Lower leg skin (tissue), 4 donors: Measurements from ENCODE around the gene DCTD. TPM values are rescaled to one million over a fixed set of nuclear protein-coding genes. Genes with fewer than 3 reads are reported as not detected.

Source experiments
- DNase-seq, 2 donors: peaks; one replicate each; pipeline ENCODE4 v3.0.0-alpha.2; 2019; ENCODE audit warnings: low spot score in 2 of 2
- H3K4me3 ChIP-seq: fragments of 200-600 bp; sonication (generic); 2 replicates; pipeline ENCODE4 v1.5.1; 2017; ENCODE audit warnings: mild to moderate bottlenecking, low read depth; ENCODE audit not compliant: poor library complexity, severe bottlenecking
- CTCF ChIP-seq, 3 donors: fragments of 450-650 bp; IDR thresholded peaks; one replicate each; pipeline ENCODE4 v1.5.1; 2016; ENCODE audit warnings: antibody characterized with exemption in 3 of 3, mild to moderate bottlenecking in 3 of 3, moderate library complexity in 2 of 3
- POLR2A ChIP-seq, 2 donors: fragments of 450-650 bp; IDR thresholded peaks; one replicate each; pipeline ENCODE4 v1.6.1; 2016 to 2017; ENCODE audit warnings: antibody characterized with exemption in 2 of 2, mild to moderate bottlenecking in 1 of 2, moderate library complexity in 1 of 2
- WGBS, 2 donors: methylation state at CpG; one replicate each; pipeline ENCODE4 v1.1.5; 2018; 5-methylcytosine and 5-hydroxymethylcytosine counted together
- intact Hi-C: fragments of 100-400 bp; cut with DNase I; formaldehyde crosslinking; loops from one replicate; pipeline ENCODE4 v1.15.0; 2023; ENCODE audit warnings: low total_unique reads
- total RNA-seq, 4 donors: library from RNA; depleted of rRNA; stranded (reverse); fragments of >200 nt; gene quantifications; one replicate each; pipeline ENCODE4 v1.1.0, GENCODE V29; 2016

DCTD gene
- total RNA-seq, 4 donors from 2014 or later, result 27.7 to 52.4 (median 35.4) TPM

- intact Hi-C loops, result loop anchor here (5.0 kb wide), 1 partner anchor 323 kb away; no protein-coding TSS in a partner anchor
- 86% methylated on average over 9 of the region's 9 CpGs for WGBS, 2 donors
- TF ChIP-seq CTCF (IDR thresholded peaks at IDR 0.05) (no peak), POLR2A (IDR thresholded peaks at IDR 0.05) (no peak)
- H3K4me3 ChIP-seq, result no peak overlapping the region
- no peak for DNase-seq
Measured at GRCh38 chr4:182939680-182940079, 22.5 kb upstream of the DCTD start.

- no peak overlapping the region for H3K4me3 ChIP-seq
- 18 to 24% methylated on average over 14 of the region's 14 CpGs for WGBS, 2 donors
- intact Hi-C loops, result loop anchor here (5.0 kb wide), 1 partner anchor 324 kb away; no protein-coding TSS in a partner anchor
- DNase-seq, result peak; percentile 58 to 95
- TF ChIP-seq CTCF (IDR thresholded peaks at IDR 0.05), result no peak
- TF ChIP-seq POLR2A (IDR thresholded peaks at IDR 0.05), result no peak
Measured at GRCh38 chr4:182938205-182938645, 21.0 kb upstream of the DCTD start.

- TF ChIP-seq POLR2A (IDR thresholded peaks at IDR 0.05) (no peak), CTCF (IDR thresholded peaks at IDR 0.05) (no peak)
- 68 to 77% methylated on average over 5 of the region's 5 CpGs for WGBS, 2 donors
- intact Hi-C loops, result loop anchor here (5.0 kb wide), 1 partner anchor 325 kb away; no protein-coding TSS in a partner anchor
- no peak overlapping the region for H3K4me3 ChIP-seq
- no peak for DNase-seq
Measured at GRCh38 chr4:182937268-182938204, 20.4 kb upstream of the DCTD start.

- H3K4me3 ChIP-seq, result no peak overlapping the region
- DNase-seq, result no peak
- WGBS, 2 donors, result 83 to 88% methylated on average over 5 of the region's 5 CpGs
- TF ChIP-seq POLR2A (IDR thresholded peaks at IDR 0.05) (no peak), CTCF (IDR thresholded peaks at IDR 0.05) (no peak)
- intact Hi-C loops, result no loop called here
Measured at GRCh38 chr4:182932651-182933050, 15.5 kb upstream of the DCTD start.

- no peak for DNase-seq
- TF ChIP-seq POLR2A (IDR thresholded peaks at IDR 0.05) (no peak), CTCF (IDR thresholded peaks at IDR 0.05) (no peak)
- 83 to 89% methylated on average over 5 of the region's 5 CpGs for WGBS, 2 donors
- no peak overlapping the region for H3K4me3 ChIP-seq
- intact Hi-C loops, result no loop called here
Measured at GRCh38 chr4:182931691-182932345, 14.6 kb upstream of the DCTD start.
